H9 (cell line): Measurements from ENCODE around the gene CBFA2T2. TPM values are rescaled to one million over a fixed set of nuclear protein-coding genes. Genes with fewer than 3 reads are reported as not detected.
"Not testable (repeated sequence)": the region's sequence is repeated elsewhere in the genome, so short reads cannot be mapped to it uniquely, and the experiment has no call there.

ENCODE experiments used
- DNase-seq: peaks from one replicate; pipeline ENCODE4 v3.0.0-alpha.2; 2017
- H2AFZ ChIP-seq: one replicate; pipeline ENCODE4 v1.6.1; 2013; ENCODE audit warnings: mild to moderate bottlenecking, low read length, control low read depth, moderate library complexity
- H2AK5ac ChIP-seq: 2 replicates; pipeline ENCODE4 v1.6.1; 2013; ENCODE audit warnings: low read length, control low read depth, mixed read lengths; ENCODE audit not compliant: insufficient read length
- H2BK120ac ChIP-seq: one replicate; pipeline ENCODE4 v1.6.1; 2013; ENCODE audit warnings: low read depth, mild to moderate bottlenecking, low read length, control low read depth, inconsistent platforms; ENCODE audit not compliant: poor library complexity, severe bottlenecking
- H2BK12ac ChIP-seq: 2 replicates; pipeline ENCODE4 v1.6.1; 2013; ENCODE audit warnings: low read length, control low read depth, mixed read lengths, low read depth; ENCODE audit not compliant: insufficient read length
- H2BK15ac ChIP-seq: 2 replicates; pipeline ENCODE4 v1.6.1; 2013; ENCODE audit warnings: low read depth, low read length, control low read depth
- H2BK20ac ChIP-seq: one replicate; pipeline ENCODE4 v1.6.1; 2013; ENCODE audit warnings: low read depth, mild to moderate bottlenecking, low read length, control low read depth, inconsistent platforms; ENCODE audit not compliant: poor library complexity, severe bottlenecking
- H2BK5ac ChIP-seq: 2 replicates; pipeline ENCODE4 v1.6.1; 2013; ENCODE audit warnings: low read length, control low read depth, mixed read lengths; ENCODE audit not compliant: insufficient read length
- H3K14ac ChIP-seq: 2 replicates; pipeline ENCODE4 v1.6.1; 2013; ENCODE audit warnings: low read length, control low read depth; ENCODE audit not compliant: insufficient read depth
- H3K18ac ChIP-seq: 2 replicates; pipeline ENCODE4 v1.6.1; 2013; ENCODE audit warnings: low read depth, mild to moderate bottlenecking, mixed read lengths, low read length, control low read depth; ENCODE audit not compliant: insufficient read length
- H3K23ac ChIP-seq: 2 replicates; pipeline ENCODE4 v1.6.1; 2013; ENCODE audit warnings: low read length, control low read depth, mixed read lengths, low read depth; ENCODE audit not compliant: insufficient read length
- H3K23me2 ChIP-seq: 2 replicates; pipeline ENCODE4 v1.6.1; 2013; ENCODE audit warnings: low read depth, mild to moderate bottlenecking, mixed read lengths, low read length, control low read depth; ENCODE audit not compliant: insufficient read length, poor library complexity, severe bottlenecking
- H3K27ac ChIP-seq: 2 replicates; pipeline ENCODE4 v1.5.1; 2013; ENCODE audit warnings: low read length, control low read depth, mixed read lengths, low read depth; ENCODE audit not compliant: insufficient read length
- H3K27me3 ChIP-seq: 2 replicates; pipeline ENCODE4 v1.6.1; 2013; ENCODE audit warnings: low read length, control low read depth, inconsistent platforms; ENCODE audit not compliant: insufficient read depth
- H3K4ac ChIP-seq: 2 replicates; pipeline ENCODE4 v1.6.1; 2013; ENCODE audit warnings: low read depth, mild to moderate bottlenecking, control low read depth, inconsistent platforms, low read length, moderate library complexity
- H3K4me1 ChIP-seq: 2 replicates; pipeline ENCODE4 v1.6.1; 2013; ENCODE audit warnings: low read length, control low read depth, inconsistent platforms; ENCODE audit not compliant: insufficient read depth
- H3K4me2 ChIP-seq: 2 replicates; pipeline ENCODE4 v1.6.1; 2013; ENCODE audit warnings: low read length, control low read depth, mixed read lengths; ENCODE audit not compliant: insufficient read length, insufficient read depth
- H3K56ac ChIP-seq: 2 replicates; pipeline ENCODE4 v1.6.1; 2013; ENCODE audit warnings: low read depth, mild to moderate bottlenecking, mixed read lengths, low read length, control low read depth; ENCODE audit not compliant: insufficient read length
- H3K79me1 ChIP-seq: 2 replicates; pipeline ENCODE4 v1.6.1; 2013; ENCODE audit warnings: low read depth, mild to moderate bottlenecking, moderate library complexity, low read length, control low read depth, inconsistent platforms; ENCODE audit not compliant: insufficient read depth, poor library complexity, severe bottlenecking
- H3K79me2 ChIP-seq: 2 replicates; pipeline ENCODE4 v1.6.1; 2013; ENCODE audit warnings: low read length, control low read depth, inconsistent platforms; ENCODE audit not compliant: insufficient read depth
- H3K9ac ChIP-seq: 2 replicates; pipeline ENCODE4 v1.6.1; 2013; ENCODE audit warnings: low read length, control low read depth, mixed read lengths; ENCODE audit not compliant: insufficient read length; ENCODE audit errors: extremely low read depth
- H3K9me3 ChIP-seq: one replicate; pipeline ENCODE4 v1.6.1; 2013; ENCODE audit warnings: low read depth, low read length, inconsistent platforms; ENCODE audit not compliant: control insufficient read depth
- H3T11ph ChIP-seq: one replicate; pipeline ENCODE4 v1.6.1; 2013; ENCODE audit warnings: mild to moderate bottlenecking, low read length, control low read depth, inconsistent platforms
- H4K20me1 ChIP-seq: one replicate; pipeline ENCODE4 v1.6.1; 2013; ENCODE audit not compliant: control insufficient read depth, insufficient read length, insufficient read depth
- H4K5ac ChIP-seq: 2 replicates; pipeline ENCODE4 v1.6.1; 2013; ENCODE audit warnings: low read depth, mild to moderate bottlenecking, mixed read lengths, low read length, control low read depth; ENCODE audit not compliant: insufficient read length
- H4K8ac ChIP-seq: replicated peaks from 2 replicates; pipeline ENCODE4 v1.6.1; 2013; ENCODE audit warnings: low read length, control low read depth, mixed read lengths, low read depth; ENCODE audit not compliant: insufficient read length
- H4K91ac ChIP-seq: 2 replicates; pipeline ENCODE4 v1.6.1; 2013; ENCODE audit warnings: low read depth, mild to moderate bottlenecking, moderate library complexity, mixed read lengths, low read length, control low read depth; ENCODE audit not compliant: insufficient read length
- H3K27ac Mint-ChIP-seq, 3 experiments: 2 replicates in 2 of 3; 3 replicates in 1 of 3; pipeline ENCODE4 v1.8.0; 2020 to 2021; ENCODE audit warnings: mixed read lengths in 3 of 3, mild to moderate bottlenecking in 1 of 3, moderate library complexity in 1 of 3
- H3K27me3 Mint-ChIP-seq: 2 replicates; pipeline ENCODE4 v1.8.0; 2021; ENCODE audit warnings: low read depth, mild to moderate bottlenecking, moderate library complexity, mixed read lengths
- H3K36me3 Mint-ChIP-seq, 3 experiments: 2 replicates in 2 of 3; 3 replicates in 1 of 3; pipeline ENCODE4 v1.8.0; 2020 to 2021; ENCODE audit warnings: low read depth in 3 of 3, mixed read lengths in 3 of 3; ENCODE audit not compliant: insufficient read depth in 1 of 3
- H3K4me1 Mint-ChIP-seq, 2 experiments: 2 replicates each; pipeline ENCODE4 v1.8.0; 2020; ENCODE audit warnings: mixed read lengths in 2 of 2
- H3K4me3 Mint-ChIP-seq, 2 experiments: 2 replicates in 1 of 2; 3 replicates in 1 of 2; pipeline ENCODE4 v1.8.0; 2020 to 2021; ENCODE audit warnings: mild to moderate bottlenecking in 2 of 2, mixed read lengths in 2 of 2, moderate library complexity in 1 of 2
- H3K9me3 Mint-ChIP-seq, 2 experiments: 2 replicates in 1 of 2; 3 replicates in 1 of 2; pipeline ENCODE4 v1.8.0; 2020; ENCODE audit warnings: mild to moderate bottlenecking in 2 of 2, mixed read lengths in 2 of 2, moderate library complexity in 1 of 2
- WGBS: extraction: QIAGEN DNeasy Blood & Tissue Kit; methylation state at CpG from one replicate; pipeline ENCODE4 v1.1.7; 2013; ENCODE audit warnings: missing lambda C conversion rate, low lambda C conversion rate, mixed read lengths; ENCODE audit not compliant: insufficient read length; ENCODE audit errors: extremely low coverage; 5-methylcytosine and 5-hydroxymethylcytosine counted together
- total RNA-seq: library from RNA; stranded (reverse); gene quantifications from 2 replicates; pipeline ENCODE4 v1.2.1, GENCODE V29; 2021
- TF ChIP-seq, protein P1 (sequence below): fragments of 200-600 bp; sonication (generic); conservative IDR thresholded peaks from 3 replicates; pipeline ENCODE4 v1.8.0; 2021; ENCODE audit warnings: antibody characterized with exemption, mild to moderate bottlenecking

Gene CBFA2T2
- total RNA-seq, 1 experiment from 2014 or later, result 11.2 TPM

DNA sequence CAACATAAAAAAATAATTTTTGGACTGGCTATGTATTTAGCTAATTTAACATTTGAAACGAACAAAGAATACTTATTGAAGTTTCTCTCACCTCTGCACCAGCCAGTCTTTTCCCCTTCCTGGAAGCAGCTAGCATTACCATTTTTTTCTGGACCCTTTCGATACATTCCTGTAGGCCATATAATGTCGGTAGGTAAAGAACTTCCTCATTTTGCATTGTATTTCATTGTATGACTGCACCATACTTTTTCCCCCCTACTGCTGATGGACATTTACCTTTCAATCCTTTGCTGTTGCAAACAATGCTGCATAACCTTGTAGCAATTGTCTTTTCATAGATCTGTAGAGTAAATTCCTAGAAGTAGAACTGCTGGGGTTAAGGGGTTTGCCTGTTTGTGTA is 17.6 kb downstream of the CBFA2T2 start:
- Histone ChIP-seq H3K9ac (no peak overlapping the region), H2BK12ac (no peak overlapping the region), H2AK5ac (no peak overlapping the region), H2BK20ac (no peak overlapping the region), H2AFZ (no peak overlapping the region), H3K14ac (no peak overlapping the region), H4K8ac (no peak overlapping the region), H3K23me2 (no peaks in the 10 kb centered on the region), H3K79me1 (peaks cover 3% of the 10 kb centered on the region), H3K27me3 (no peaks in the 10 kb centered on the region), H4K20me1 (no peaks in the 10 kb centered on the region), H3K23ac (no peak overlapping the region), H2BK5ac (no peak overlapping the region), H3K9me3 (no peaks in the 10 kb centered on the region), H3K79me2 (no peaks in the 10 kb centered on the region), H3K4ac (no peak overlapping the region), H2BK120ac (no peak overlapping the region), H4K5ac (no peak overlapping the region), H3K18ac (no peak overlapping the region), H4K91ac (no peak overlapping the region), H3T11ph (no peak overlapping the region), H2BK15ac (no peak overlapping the region), H3K27ac (no peak overlapping the region), H3K4me1 (no peaks in the 10 kb centered on the region), H3K56ac (no peak overlapping the region), H3K4me2 (no peak overlapping the region)
- no peak overlapping the region for H3K4me3 Mint-ChIP-seq
- H3K9me3 Mint-ChIP-seq, result no peaks in the 10 kb centered on the region; a peak in 1 of 5 replicates
- no peak for DNase-seq
- 0 out of 4 replicates have a peak, but pooled peaks cover 0 to 4% of the 10 kb centered on the region in 2 experiments for H3K4me1 Mint-ChIP-seq
- no CpG with 5 or more reads among the region's 3 CpGs for WGBS
- TF ChIP-seq, protein P1, sequence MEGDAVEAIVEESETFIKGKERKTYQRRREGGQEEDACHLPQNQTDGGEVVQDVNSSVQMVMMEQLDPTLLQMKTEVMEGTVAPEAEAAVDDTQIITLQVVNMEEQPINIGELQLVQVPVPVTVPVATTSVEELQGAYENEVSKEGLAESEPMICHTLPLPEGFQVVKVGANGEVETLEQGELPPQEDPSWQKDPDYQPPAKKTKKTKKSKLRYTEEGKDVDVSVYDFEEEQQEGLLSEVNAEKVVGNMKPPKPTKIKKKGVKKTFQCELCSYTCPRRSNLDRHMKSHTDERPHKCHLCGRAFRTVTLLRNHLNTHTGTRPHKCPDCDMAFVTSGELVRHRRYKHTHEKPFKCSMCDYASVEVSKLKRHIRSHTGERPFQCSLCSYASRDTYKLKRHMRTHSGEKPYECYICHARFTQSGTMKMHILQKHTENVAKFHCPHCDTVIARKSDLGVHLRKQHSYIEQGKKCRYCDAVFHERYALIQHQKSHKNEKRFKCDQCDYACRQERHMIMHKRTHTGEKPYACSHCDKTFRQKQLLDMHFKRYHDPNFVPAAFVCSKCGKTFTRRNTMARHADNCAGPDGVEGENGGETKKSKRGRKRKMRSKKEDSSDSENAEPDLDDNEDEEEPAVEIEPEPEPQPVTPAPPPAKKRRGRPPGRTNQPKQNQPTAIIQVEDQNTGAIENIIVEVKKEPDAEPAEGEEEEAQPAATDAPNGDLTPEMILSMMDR, result no peak
- no peak overlapping the region for H3K27ac Mint-ChIP-seq
- no peaks in the 10 kb centered on the region for H3K27me3 Mint-ChIP-seq
- peaks cover 6 to 10% (median 9%) of the 10 kb centered on the region in 3 experiments; a peak in 6 of 7 replicates for H3K36me3 Mint-ChIP-seq

DNA sequence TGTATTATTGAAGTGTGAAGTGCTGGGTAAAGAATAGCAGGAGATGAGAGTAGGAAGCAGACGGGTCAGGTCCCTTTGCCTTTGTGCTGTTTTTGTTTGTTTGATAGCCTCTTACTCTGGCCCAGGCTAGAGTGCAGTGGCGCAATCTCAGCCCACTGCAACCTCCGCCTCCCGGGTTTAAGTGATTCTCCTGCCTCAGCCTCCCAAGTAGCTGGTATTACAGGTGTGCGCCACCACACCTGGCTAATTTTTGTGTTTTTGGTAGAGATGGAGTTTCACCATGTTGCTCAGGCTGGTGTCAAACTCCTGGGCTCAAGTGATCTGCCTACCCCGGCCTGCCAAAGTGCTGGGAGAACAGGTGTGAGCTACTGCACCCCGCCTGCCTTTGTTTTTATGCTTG is 18.1 kb downstream of the CBFA2T2 start:
- H2AFZ ChIP-seq, H3K4me2 ChIP-seq, H2BK20ac ChIP-seq, H3K27ac Mint-ChIP-seq, H3K23ac ChIP-seq, H2BK12ac ChIP-seq, H4K5ac ChIP-seq, H3K18ac ChIP-seq, H3K4me3 Mint-ChIP-seq, H2AK5ac ChIP-seq, H3K14ac ChIP-seq, H3K56ac ChIP-seq, H3K9ac ChIP-seq, H4K91ac ChIP-seq, DNase-seq, H3K79me2 ChIP-seq, H3K23me2 ChIP-seq, H3K27ac ChIP-seq, H3K79me1 ChIP-seq, H2BK5ac ChIP-seq, H3K4me1 Mint-ChIP-seq, H3K9me3 Mint-ChIP-seq, H2BK15ac ChIP-seq, H3K4me1 ChIP-seq, H3K27me3 ChIP-seq, H3K4ac ChIP-seq, H3K27me3 Mint-ChIP-seq, H3K9me3 ChIP-seq, H4K20me1 ChIP-seq, H3T11ph ChIP-seq, H4K8ac ChIP-seq, H2BK120ac ChIP-seq: not testable (repeated sequence)
- WGBS, result no CpG with 5 or more reads among the region's 7 CpGs
- H3K36me3 Mint-ChIP-seq, result peaks cover 6 to 10% (median 9%) of the 10 kb centered on the region in 3 experiments; a peak in 6 of 7 replicates
